HEK293 (cell line): ENCODE data around the gene DIP2A.

ENCODE experiments used
- GLIS1 ChIP-seq: fragments of 450-650 bp; formaldehyde crosslinking; IDR thresholded peaks from 2 replicates; pipeline ENCODE4 v1.5.1; 2016; ENCODE audit warnings: missing biosample characterization, missing genetic modification characterization
- YY1 ChIP-seq: fragments of 450-650 bp; formaldehyde crosslinking; IDR thresholded peaks from 2 replicates; pipeline ENCODE4 v1.5.1; 2018; ENCODE audit warnings: missing biosample characterization, missing genetic modification characterization
- ZBTB1 ChIP-seq: fragments of 450-650 bp; formaldehyde crosslinking; IDR thresholded peaks from 2 replicates; pipeline ENCODE4 v1.5.1; 2016; ENCODE audit warnings: missing biosample characterization, missing genetic modification characterization
- ZNF274 ChIP-seq, 2 experiments: fragments of 200-500 bp in 1 of 2; fragments of 450-650 bp in 1 of 2; sonication (Bioruptor generic) in 1 of 2; formaldehyde crosslinking in 1 of 2; IDR thresholded peaks; 2 replicates each; pipeline versions ENCODE4 v1.5.1 to v1.6.1; 2014 to 2016; ENCODE audit warnings: borderline replicate concordance in 1 of 2, inconsistent platforms in 1 of 2, low read length in 1 of 2, missing biosample characterization in 1 of 2, missing genetic modification characterization in 1 of 2
- ZNF610 ChIP-seq: fragments of 450-650 bp; formaldehyde crosslinking; IDR thresholded peaks from 2 replicates; pipeline ENCODE4 v1.5.1; 2016; ENCODE audit warnings: missing biosample characterization, missing genetic modification characterization, borderline replicate concordance
- TF ChIP-seq, protein P1 (sequence below): fragments of 450-650 bp; formaldehyde crosslinking; IDR thresholded peaks from 2 replicates; pipeline ENCODE4 v1.5.1; 2016; ENCODE audit warnings: missing biosample characterization, missing genetic modification characterization
- TF ChIP-seq, protein P2 (sequence below): fragments of 450-650 bp; formaldehyde crosslinking; IDR thresholded peaks from 2 replicates; pipeline ENCODE4 v1.5.1; 2016; ENCODE audit warnings: missing biosample characterization, missing genetic modification characterization
- TF ChIP-seq, protein P3 (sequence below): fragments of 450-650 bp; formaldehyde crosslinking; IDR thresholded peaks from 2 replicates; pipeline ENCODE4 v1.5.1; 2016; ENCODE audit warnings: missing biosample characterization, missing genetic modification characterization

DNA sequence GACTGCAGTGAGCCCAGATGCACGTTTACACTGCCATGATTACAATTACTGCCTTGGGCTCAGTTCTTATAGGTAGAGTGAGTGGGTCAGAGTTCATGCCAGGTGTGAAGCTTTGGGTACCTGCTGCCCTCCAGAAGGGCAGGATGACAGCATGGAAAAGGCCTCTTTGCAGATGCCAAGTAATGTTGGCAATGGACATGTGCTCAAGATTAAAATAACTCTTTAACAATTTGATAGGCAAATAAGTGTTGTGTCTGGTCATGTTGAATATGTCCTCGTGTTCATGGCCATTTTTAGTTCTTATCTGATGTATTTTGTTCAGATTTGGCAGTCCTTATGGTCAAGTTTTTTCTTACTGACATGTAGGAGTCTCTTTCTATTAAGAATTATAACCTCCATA lies 111.4 kb downstream of the DIP2A start:
- TF ChIP-seq GLIS1 (no peak), ZNF610 (tag by site-specific recombination) (no peak), YY1 (tag by site-specific recombination) (no peak), ZNF274 (IDR thresholded peaks at IDR 0.05; ENCODE audit: low read length) (no peak), ZNF274 (tag by site-specific recombination; IDR thresholded peaks at IDR 0.05; ENCODE audit: borderline replicate concordance) (no peak), ZBTB1 (no peak)
- TF ChIP-seq, protein P1, sequence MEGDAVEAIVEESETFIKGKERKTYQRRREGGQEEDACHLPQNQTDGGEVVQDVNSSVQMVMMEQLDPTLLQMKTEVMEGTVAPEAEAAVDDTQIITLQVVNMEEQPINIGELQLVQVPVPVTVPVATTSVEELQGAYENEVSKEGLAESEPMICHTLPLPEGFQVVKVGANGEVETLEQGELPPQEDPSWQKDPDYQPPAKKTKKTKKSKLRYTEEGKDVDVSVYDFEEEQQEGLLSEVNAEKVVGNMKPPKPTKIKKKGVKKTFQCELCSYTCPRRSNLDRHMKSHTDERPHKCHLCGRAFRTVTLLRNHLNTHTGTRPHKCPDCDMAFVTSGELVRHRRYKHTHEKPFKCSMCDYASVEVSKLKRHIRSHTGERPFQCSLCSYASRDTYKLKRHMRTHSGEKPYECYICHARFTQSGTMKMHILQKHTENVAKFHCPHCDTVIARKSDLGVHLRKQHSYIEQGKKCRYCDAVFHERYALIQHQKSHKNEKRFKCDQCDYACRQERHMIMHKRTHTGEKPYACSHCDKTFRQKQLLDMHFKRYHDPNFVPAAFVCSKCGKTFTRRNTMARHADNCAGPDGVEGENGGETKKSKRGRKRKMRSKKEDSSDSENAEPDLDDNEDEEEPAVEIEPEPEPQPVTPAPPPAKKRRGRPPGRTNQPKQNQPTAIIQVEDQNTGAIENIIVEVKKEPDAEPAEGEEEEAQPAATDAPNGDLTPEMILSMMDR = no peak
- TF ChIP-seq, protein P2, sequence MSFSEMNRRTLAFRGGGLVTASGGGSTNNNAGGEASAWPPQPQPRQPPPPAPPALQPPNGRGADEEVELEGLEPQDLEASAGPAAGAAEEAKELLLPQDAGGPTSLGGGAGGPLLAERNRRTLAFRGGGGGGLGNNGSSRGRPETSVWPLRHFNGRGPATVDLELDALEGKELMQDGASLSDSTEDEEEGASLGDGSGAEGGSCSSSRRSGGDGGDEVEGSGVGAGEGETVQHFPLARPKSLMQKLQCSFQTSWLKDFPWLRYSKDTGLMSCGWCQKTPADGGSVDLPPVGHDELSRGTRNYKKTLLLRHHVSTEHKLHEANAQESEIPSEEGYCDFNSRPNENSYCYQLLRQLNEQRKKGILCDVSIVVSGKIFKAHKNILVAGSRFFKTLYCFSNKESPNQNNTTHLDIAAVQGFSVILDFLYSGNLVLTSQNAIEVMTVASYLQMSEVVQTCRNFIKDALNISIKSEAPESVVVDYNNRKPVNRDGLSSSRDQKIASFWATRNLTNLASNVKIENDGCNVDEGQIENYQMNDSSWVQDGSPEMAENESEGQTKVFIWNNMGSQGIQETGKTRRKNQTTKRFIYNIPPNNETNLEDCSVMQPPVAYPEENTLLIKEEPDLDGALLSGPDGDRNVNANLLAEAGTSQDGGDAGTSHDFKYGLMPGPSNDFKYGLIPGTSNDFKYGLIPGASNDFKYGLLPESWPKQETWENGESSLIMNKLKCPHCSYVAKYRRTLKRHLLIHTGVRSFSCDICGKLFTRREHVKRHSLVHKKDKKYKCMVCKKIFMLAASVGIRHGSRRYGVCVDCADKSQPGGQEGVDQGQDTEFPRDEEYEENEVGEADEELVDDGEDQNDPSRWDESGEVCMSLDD (tag by site-specific recombination) = no peak
- TF ChIP-seq, protein P3, sequence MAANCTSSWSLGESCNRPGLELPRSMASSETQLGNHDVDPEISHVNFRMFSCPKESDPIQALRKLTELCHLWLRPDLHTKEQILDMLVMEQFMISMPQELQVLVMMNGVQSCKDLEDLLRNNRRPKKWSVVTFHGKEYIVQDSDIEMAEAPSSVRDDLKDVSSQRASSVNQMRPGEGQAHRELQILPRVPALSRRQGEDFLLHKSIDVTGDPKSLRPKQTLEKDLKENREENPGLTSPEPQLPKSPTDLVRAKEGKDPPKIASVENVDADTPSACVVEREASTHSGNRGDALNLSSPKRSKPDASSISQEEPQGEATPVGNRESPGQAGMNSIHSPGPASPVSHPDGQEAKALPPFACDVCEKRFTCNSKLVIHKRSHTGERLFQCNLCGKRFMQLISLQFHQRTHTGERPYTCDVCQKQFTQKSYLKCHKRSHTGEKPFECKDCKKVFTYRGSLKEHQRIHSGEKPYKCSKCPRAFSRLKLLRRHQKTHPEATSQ (tag by site-specific recombination) = no peak
